ENCODE results near the gene CNIH3.

The CNIH3 gene

DNA sequence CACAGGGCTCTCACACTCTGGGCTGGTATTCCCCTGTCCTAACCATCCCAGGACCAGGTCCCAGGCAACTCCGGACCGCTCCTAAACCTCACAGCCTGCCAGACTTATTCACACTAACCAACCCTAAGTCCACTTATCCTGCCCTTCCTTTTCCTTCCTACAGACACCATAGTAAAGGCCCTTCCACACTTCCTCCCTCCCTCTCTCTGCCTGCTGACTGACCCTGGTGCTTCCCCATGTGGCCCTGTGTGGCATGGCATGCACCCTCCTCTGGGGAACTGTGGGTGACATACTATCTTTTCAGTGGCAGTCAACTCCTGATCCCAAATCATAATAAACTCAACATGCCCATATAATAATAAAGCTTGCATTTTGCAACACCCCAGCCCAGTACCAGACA is 158.3 kb downstream of the CNIH3 start:
- no peak for DNase-seq (ENCODE audit: low read depth)

- no peak for DNase-seq (ENCODE audit: low read depth)
Observed at GRCh38 chr1:224777180-224777579, 161.1 kb downstream of the CNIH3 start.

DNA sequence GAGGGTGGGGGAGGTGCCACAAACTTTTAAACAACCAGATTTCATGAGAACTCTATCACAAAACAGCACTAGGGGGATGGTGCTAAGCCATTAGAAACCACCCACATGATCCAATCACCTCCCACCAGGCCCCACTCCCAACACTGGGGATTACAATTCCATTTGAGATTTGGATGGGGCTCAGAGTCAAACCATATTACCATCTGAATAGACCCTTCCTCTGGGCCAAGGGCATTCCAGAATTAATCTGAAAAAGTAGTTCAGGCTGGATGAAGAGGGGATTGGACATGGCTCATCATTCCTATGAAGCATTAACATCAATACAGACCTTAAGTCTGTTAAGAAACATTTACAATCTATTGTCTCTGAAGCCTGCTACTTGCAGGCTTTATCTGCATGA is 163.4 kb downstream of the CNIH3 start:
- no peak for DNase-seq (ENCODE audit: low read depth)

DNA sequence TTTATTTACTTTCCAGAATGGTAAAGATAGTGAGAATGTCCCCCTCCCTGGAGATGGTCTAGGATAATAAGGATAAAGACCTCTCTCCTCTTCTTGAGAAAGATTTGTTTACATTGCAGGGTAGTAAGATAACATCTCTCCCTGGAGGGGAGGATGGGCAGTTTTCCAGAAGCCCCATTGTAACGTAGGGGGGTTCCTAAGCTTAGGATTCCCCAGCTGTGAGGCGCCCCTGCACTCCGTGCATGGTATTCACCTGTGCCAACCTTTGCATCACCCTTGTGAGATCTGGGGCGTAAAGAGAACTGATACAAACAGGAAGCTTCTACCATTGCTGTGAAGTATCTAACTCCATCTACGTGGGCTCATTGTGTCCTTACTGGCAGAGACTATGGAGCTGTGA is 164.6 kb downstream of the CNIH3 start:
- DNase-seq (ENCODE audit: low read depth): no peak

DNA sequence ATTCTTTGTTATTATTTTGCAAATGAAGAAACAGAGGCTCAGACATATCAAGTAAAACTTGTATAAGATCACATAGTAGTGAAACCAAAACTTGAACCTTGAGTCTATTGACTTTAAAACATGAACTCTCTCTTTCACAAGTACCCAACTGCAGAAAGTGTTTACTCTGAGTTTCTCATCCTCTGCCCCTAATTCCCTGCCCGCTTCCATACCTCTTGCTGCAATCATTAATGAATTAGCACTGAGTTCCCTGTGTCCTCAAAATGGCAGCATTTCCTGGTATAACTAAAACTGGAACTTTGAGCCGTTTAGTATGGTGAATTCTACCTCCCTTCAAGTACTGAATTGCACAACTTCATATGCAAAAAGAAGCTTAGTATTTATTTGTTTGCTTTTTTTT is 165.7 kb downstream of the CNIH3 start:
- DNase-seq (ENCODE audit: low read depth): no peak

GRCh38 chr1:224782281-224783000 is 166.3 kb downstream of the CNIH3 start:
- DNase-seq (ENCODE audit: low read depth): no peak

DNA sequence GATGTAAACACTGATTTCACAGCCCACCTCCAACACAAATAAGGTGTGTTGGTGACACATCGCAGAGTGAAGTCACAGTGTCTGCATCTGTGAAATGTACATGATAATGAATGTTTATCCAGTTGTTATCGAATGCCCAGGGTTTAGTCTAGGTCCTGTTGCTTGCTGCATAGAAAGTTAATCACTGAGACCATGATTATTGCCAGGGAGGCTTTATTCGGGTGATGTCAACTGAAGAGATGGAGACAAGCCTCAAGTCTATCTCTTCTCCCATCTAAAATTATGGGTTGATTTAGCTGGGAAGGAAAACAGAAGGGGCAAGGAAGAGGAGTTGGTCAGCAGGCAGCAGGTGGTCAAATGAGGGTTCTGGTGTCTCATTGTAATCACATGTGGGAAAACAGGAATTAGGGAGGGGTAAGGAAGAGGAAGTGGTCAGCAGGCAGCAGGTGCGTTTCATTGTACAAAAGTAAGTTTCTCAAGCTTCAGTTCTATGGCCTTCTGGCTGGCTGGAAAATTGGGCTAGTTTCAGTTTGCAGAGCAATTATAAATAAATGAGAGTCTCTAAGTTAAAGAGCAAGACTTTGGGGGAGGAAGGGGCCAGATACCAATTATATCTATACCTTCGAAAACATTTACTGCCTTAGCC is 167.0 kb downstream of the CNIH3 start:
- no peak for DNase-seq (ENCODE audit: low read depth)

DNA sequence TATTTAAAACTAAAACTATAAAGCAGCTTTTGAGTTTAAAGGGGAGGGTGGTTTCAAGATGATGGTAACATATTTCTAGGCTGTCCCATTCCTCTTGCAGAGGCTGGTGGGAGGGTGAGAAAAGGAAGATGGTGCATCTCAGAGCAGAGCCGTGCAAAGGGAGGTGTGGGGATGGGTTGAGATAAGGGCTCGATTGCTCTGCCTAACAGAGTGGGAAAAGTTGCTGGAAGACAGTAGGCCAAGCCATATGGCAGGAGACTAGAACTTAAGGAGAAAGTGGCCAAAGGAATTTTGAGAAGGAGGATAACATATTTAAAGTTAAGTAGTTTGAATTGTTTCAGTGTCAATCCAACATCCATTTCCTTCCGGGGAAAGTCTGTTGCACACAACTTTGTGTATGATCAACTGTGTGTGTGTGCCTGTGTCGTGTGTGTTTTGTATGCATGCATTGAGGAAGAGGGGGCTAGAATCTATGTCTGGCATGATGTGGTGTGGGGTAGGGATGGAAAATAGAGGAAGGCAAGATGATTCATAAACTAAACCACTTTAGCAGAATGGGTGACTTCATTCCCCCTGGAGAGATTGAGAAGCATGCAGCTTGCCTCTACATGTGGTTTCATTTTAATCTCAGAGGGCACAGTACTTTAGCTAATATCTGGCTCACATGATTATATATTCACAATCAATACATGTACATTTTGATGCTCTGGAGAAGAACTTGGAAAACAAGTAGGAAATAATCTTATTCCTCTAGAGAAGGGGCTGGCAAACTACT is 168.3 kb downstream of the CNIH3 start:
- DNase-seq (ENCODE audit: low read depth): no peak

DNA sequence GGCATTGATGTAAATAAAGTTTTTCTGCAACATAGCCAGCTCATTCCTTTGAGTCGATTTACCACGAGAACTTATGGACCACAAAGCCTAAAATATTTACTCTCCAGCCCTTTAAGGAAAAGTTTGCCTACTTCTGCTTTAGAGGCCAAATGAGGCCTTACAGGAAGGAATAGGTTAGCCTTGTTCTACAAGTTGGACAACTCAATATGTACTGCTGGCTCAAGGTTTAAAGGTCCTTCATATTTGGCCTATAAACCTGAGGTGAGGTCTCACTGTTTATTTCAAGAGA is 168.9 kb downstream of the CNIH3 start:
- DNase-seq (ENCODE audit: low read depth): no peak

DNA sequence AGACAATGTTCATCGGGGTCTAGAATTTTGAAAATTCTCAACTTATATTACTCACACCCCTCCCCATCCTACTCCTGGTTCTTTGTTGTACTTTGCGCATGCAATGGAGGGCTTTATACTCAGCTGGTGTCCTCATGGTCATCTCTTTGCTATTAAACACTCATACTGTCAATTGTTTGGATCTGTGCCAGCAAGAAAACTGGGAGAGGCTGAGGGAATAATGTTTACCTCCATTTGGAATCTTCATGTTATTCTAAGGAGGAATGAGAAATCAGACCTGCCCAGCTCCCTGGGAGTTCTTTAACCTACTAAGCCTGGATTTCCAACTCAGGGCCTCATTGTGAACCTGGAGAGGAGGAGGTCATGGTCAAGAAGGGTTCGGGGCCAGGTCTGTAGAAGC is 169.5 kb downstream of the CNIH3 start:
- DNase-seq (ENCODE audit: low read depth): no peak

GRCh38 chr1:224786533-224787250 is 170.6 kb downstream of the CNIH3 start:
- DNase-seq (ENCODE audit: low read depth): no peak

DNA sequence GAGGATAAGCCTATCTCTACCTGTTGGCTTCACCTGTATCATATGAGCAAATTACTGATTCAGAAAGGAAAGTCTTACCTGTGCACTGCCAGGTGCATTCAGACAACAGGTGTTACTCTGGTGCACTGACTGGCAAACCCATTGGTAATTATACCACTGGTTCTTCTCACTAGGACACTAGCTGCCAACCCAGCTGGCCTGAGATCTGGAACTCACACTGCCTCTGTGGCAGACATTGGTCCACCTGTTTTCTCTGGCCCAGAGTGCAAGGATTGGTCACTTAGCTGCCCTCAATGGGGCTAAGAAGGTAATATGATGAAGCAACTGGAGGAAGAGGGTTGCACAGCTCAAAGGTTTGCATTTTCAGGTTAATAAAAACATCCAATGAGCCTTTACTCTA is 173.2 kb downstream of the CNIH3 start:
- DNase-seq (ENCODE audit: low read depth): no peak

All from T follicular helper cell (primary cell).